Measurements from ENCODE around the gene DMKN.

DNA sequence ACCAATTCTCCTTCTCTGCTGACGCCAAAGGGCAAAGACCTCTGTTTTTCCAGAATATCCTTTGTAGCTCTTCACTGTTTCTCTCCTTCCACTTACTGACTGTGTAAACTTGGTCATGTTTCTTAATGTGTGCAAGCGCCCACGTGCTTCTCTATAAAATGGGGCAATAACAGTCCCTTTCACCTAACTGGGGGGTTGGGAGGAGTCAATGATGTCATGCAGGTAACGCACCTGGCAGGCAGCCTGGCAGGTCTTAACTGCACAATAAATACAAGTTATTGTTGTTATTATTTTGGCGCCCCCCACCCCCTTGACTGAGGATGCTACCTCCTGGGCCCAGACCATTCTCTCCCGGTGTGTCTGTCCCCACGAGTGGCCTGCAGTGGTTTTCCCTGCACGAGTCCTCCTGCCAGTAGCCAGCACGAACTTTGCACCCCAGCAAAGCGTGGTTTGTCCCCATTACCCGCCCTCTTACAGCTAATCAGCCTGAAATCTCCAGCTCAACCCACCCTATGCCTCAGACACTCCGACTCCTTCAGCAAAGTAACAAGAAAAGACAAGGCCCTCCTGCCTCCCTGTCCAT, 9.4 kb upstream of the DMKN start:
- TF ChIP-seq, protein P1, sequence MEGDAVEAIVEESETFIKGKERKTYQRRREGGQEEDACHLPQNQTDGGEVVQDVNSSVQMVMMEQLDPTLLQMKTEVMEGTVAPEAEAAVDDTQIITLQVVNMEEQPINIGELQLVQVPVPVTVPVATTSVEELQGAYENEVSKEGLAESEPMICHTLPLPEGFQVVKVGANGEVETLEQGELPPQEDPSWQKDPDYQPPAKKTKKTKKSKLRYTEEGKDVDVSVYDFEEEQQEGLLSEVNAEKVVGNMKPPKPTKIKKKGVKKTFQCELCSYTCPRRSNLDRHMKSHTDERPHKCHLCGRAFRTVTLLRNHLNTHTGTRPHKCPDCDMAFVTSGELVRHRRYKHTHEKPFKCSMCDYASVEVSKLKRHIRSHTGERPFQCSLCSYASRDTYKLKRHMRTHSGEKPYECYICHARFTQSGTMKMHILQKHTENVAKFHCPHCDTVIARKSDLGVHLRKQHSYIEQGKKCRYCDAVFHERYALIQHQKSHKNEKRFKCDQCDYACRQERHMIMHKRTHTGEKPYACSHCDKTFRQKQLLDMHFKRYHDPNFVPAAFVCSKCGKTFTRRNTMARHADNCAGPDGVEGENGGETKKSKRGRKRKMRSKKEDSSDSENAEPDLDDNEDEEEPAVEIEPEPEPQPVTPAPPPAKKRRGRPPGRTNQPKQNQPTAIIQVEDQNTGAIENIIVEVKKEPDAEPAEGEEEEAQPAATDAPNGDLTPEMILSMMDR (IDR thresholded peaks at IDR 0.05; ENCODE audit: insufficient read depth, low read length): no peak
- TF ChIP-seq POLR2AphosphoS5 (IDR thresholded peaks at IDR 0.05; ENCODE audit: low read depth) (no peak), SPI1 (IDR thresholded peaks at IDR 0.05; ENCODE audit: borderline replicate concordance, low read depth) (no peak)
- TF ChIP-seq, protein P2, sequence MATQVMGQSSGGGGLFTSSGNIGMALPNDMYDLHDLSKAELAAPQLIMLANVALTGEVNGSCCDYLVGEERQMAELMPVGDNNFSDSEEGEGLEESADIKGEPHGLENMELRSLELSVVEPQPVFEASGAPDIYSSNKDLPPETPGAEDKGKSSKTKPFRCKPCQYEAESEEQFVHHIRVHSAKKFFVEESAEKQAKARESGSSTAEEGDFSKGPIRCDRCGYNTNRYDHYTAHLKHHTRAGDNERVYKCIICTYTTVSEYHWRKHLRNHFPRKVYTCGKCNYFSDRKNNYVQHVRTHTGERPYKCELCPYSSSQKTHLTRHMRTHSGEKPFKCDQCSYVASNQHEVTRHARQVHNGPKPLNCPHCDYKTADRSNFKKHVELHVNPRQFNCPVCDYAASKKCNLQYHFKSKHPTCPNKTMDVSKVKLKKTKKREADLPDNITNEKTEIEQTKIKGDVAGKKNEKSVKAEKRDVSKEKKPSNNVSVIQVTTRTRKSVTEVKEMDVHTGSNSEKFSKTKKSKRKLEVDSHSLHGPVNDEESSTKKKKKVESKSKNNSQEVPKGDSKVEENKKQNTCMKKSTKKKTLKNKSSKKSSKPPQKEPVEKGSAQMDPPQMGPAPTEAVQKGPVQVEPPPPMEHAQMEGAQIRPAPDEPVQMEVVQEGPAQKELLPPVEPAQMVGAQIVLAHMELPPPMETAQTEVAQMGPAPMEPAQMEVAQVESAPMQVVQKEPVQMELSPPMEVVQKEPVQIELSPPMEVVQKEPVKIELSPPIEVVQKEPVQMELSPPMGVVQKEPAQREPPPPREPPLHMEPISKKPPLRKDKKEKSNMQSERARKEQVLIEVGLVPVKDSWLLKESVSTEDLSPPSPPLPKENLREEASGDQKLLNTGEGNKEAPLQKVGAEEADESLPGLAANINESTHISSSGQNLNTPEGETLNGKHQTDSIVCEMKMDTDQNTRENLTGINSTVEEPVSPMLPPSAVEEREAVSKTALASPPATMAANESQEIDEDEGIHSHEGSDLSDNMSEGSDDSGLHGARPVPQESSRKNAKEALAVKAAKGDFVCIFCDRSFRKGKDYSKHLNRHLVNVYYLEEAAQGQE (IDR thresholded peaks at IDR 0.05; ENCODE audit: insufficient replicate concordance, low read depth): no peak

All from HL-60 (cell line).